Liver (tissue), 9 donors: ENCODE data around the gene MYO1B. TPM values are rescaled to one million over a fixed set of nuclear protein-coding genes. Genes with fewer than 3 reads are reported as not detected.
A peak's percentile ranks its signal among the peaks of the same experiment; 100 is the strongest.

Experiments used
- DNase-seq: peaks from one replicate; pipeline ENCODE4 v3.0.0-alpha.2; 2017; ENCODE audit warnings: low spot score
- H3K27ac ChIP-seq, 2 donors: one replicate each; pipeline ENCODE4 v1.7.0; 2013; ENCODE audit warnings: inconsistent platforms in 2 of 2, low read length in 2 of 2, control low read depth in 1 of 2, low read depth in 1 of 2, mild to moderate bottlenecking in 1 of 2
- H3K27me3 ChIP-seq, 4 donors: one replicate each; pipeline versions ENCODE4 v1.6.1 to v1.7.0; 2013; ENCODE audit warnings: low read length in 3 of 4, inconsistent platforms in 1 of 4, mild to moderate bottlenecking in 1 of 4, moderate library complexity in 1 of 4; ENCODE audit not compliant: control insufficient read depth in 4 of 4, insufficient read depth in 4 of 4
- H3K36me3 ChIP-seq, 4 donors: one replicate each; pipeline versions ENCODE4 v1.6.1 to v1.7.0; 2013; ENCODE audit warnings: low read length in 3 of 4, mild to moderate bottlenecking in 3 of 4, low read depth in 1 of 4, moderate library complexity in 1 of 4; ENCODE audit not compliant: control insufficient read depth in 4 of 4, insufficient read depth in 3 of 4
- H3K4me1 ChIP-seq, 4 donors: one replicate each; pipeline versions ENCODE4 v1.6.1 to v1.7.0; 2013; ENCODE audit warnings: low read length in 3 of 4, mild to moderate bottlenecking in 3 of 4, moderate library complexity in 1 of 4; ENCODE audit not compliant: control insufficient read depth in 4 of 4, insufficient read depth in 4 of 4
- H3K4me3 ChIP-seq, 3 donors: one replicate each; pipeline versions ENCODE4 v1.6.1 to v1.7.0; 2013; ENCODE audit warnings: low read length in 3 of 3, control low read depth in 1 of 3, low read depth in 1 of 3, mild to moderate bottlenecking in 1 of 3
- H3K9ac ChIP-seq, 2 donors: one replicate each; pipeline ENCODE4 v1.7.0; 2013; ENCODE audit warnings: low read length in 2 of 2, mild to moderate bottlenecking in 2 of 2, moderate library complexity in 2 of 2, control low read depth in 1 of 2, low read depth in 1 of 2
- H3K9me3 ChIP-seq, 4 donors: one replicate each; pipeline versions ENCODE4 v1.6.1 to v1.7.0; 2013; ENCODE audit warnings: low read length in 3 of 4; ENCODE audit not compliant: control insufficient read depth in 4 of 4
- ATF3 ChIP-seq: IDR thresholded peaks from 2 replicates; pipeline ENCODE4 v1.6.1; 2016; ENCODE audit warnings: antibody characterized with exemption
- CTCF ChIP-seq: fragments of 150-350 bp; IDR thresholded peaks from 2 replicates; pipeline ENCODE4 v1.5.1; 2017; ENCODE audit warnings: improper control_type of control experiment, low read depth, low read length; ENCODE audit not compliant: missing input control
- EGR1 ChIP-seq, 2 donors: IDR thresholded peaks; 2 replicates each; pipeline ENCODE4 v1.6.1; 2016 to 2018; ENCODE audit warnings: antibody characterized with exemption in 2 of 2, low read depth in 2 of 2
- FOXA1 ChIP-seq: IDR thresholded peaks from 2 replicates; pipeline ENCODE4 v1.6.1; 2016; ENCODE audit warnings: antibody characterized with exemption
- GABPA ChIP-seq, 2 donors: IDR thresholded peaks in 1 of 2; conservative IDR thresholded peaks in 1 of 2; 2 replicates each; pipeline ENCODE4 v1.6.1; 2016; ENCODE audit warnings: antibody characterized with exemption in 2 of 2, mild to moderate bottlenecking in 1 of 2, moderate library complexity in 1 of 2
- HNF4A ChIP-seq, 2 donors: conservative IDR thresholded peaks; 2 replicates each; pipeline ENCODE4 v1.6.1; 2016; ENCODE audit warnings: antibody characterized with exemption in 2 of 2, mild to moderate bottlenecking in 2 of 2
- HNF4G ChIP-seq: IDR thresholded peaks from 2 replicates; pipeline ENCODE4 v1.6.1; 2016; ENCODE audit warnings: antibody characterized with exemption
- JUND ChIP-seq, 2 donors: IDR thresholded peaks; 2 replicates each; pipeline ENCODE4 v1.6.1; 2016; ENCODE audit warnings: antibody characterized with exemption in 2 of 2
- MAX ChIP-seq: IDR thresholded peaks from 2 replicates; pipeline ENCODE4 v1.6.1; 2016; ENCODE audit warnings: antibody characterized with exemption
- RAD21 ChIP-seq, 2 donors: IDR thresholded peaks; 2 replicates each; pipeline ENCODE4 v1.6.1; 2016; ENCODE audit warnings: antibody characterized with exemption in 2 of 2, mild to moderate bottlenecking in 2 of 2
- REST ChIP-seq: IDR thresholded peaks from 2 replicates; pipeline ENCODE4 v1.6.1; 2016; ENCODE audit warnings: antibody characterized with exemption, mild to moderate bottlenecking
- RXRA ChIP-seq, 2 donors: IDR thresholded peaks; 2 replicates each; pipeline ENCODE4 v1.6.1; 2017 to 2018; ENCODE audit warnings: antibody characterized with exemption in 2 of 2, mild to moderate bottlenecking in 1 of 2
- TAF1 ChIP-seq: conservative IDR thresholded peaks from 2 replicates; pipeline ENCODE4 v1.6.1; 2016; ENCODE audit warnings: antibody characterized with exemption, mild to moderate bottlenecking
- YY1 ChIP-seq: IDR thresholded peaks from 2 replicates; pipeline ENCODE4 v1.6.1; 2016; ENCODE audit warnings: antibody characterized with exemption, mild to moderate bottlenecking
- ZBTB33 ChIP-seq: IDR thresholded peaks from 2 replicates; pipeline ENCODE4 v1.6.1; 2016; ENCODE audit warnings: antibody characterized with exemption
- WGBS: extraction: QIAGEN DNeasy Blood & Tissue Kit; methylation state at CpG from one replicate; pipeline ENCODE4 v1.1.7; 2013; 5-methylcytosine and 5-hydroxymethylcytosine counted together
- polyA plus RNA-seq, 2 donors: library from polyadenylated mRNA; stranded (reverse) in 1 of 2; unstranded in 1 of 2; fragments of 200-250 nt in 1 of 2; fragments of >200 nt in 1 of 2; fragmentation: Nextera tagmentation in 1 of 2; extraction: Ambion mirVana in 1 of 2; gene quantifications; one replicate each; pipeline versions ENCODE4 v1.2.1 to v1.2.3, GENCODE V29; 2013 to 2015
- total RNA-seq, 2 donors: library from RNA; depleted of rRNA; stranded (reverse); fragments of >200 nt; gene quantifications; one replicate each; pipeline ENCODE4 v1.2.3, GENCODE V29; 2014
- donor health status: healthy.
- donor health status: healthy.
- donor health status: healthy.
- donor health status: healthy.
- donor health status: healthy.

The MYO1B gene
- total and polyA plus RNA-seq, 4 donors = 66.5 to 434 (median 117) TPM

GRCh38 chr2:191202881-191203397 is 42.3 kb upstream of the MYO1B start:
- no peak for DNase-seq
- no peak overlapping the region for H3K4me3 ChIP-seq
- no peak overlapping the region for H3K9ac ChIP-seq
- no peaks in the 10 kb centered on the region for H3K36me3 ChIP-seq
- TF ChIP-seq RXRA (IDR thresholded peaks at IDR 0.05) (no peak), RAD21 (IDR thresholded peaks at IDR 0.05) (no peak), ATF3 (no peak), MAX (no peak), GABPA (IDR thresholded peaks at IDR 0.05 in 1 of 2, conservative IDR thresholded peaks at IDR 0.05 in 1 of 2) (no peak), FOXA1 (no peak)
- WGBS = 64% methylated on average over 5 of the region's 5 CpGs
- H3K9me3 ChIP-seq = no peaks in the 10 kb centered on the region
- H3K27ac ChIP-seq = no peak overlapping the region
- peaks cover 0 to 4% (median under 1%) of the 10 kb centered on the region in 4 donors for H3K4me1 ChIP-seq
- no peaks in the 10 kb centered on the region for H3K27me3 ChIP-seq

- H3K9me3 ChIP-seq = no peaks in the 10 kb centered on the region
- no peaks in the 10 kb centered on the region for H3K27me3 ChIP-seq
- WGBS = 69% methylated on average over 4 of the region's 4 CpGs
- peak overlapping the region in 2 of 3 donors; percentile 34 to 45 for H3K4me3 ChIP-seq
- no peak for DNase-seq
- H3K9ac ChIP-seq = peak overlapping the region in 1 of 2 donors; percentile 24
- no peak for TF ChIP-seq HNF4G
- no peak for TF ChIP-seq CTCF
- no peak for TF ChIP-seq RAD21 (IDR thresholded peaks at IDR 0.05)
- no peak for TF ChIP-seq HNF4A (conservative IDR thresholded peaks at IDR 0.05)
- no peak for TF ChIP-seq YY1
- TF ChIP-seq JUND (IDR thresholded peaks at IDR 0.05) = no peak
- TF ChIP-seq REST = no peak
- TF ChIP-seq GABPA (IDR thresholded peaks at IDR 0.05 in 1 of 2, conservative IDR thresholded peaks at IDR 0.05 in 1 of 2) = no peak
- TF ChIP-seq ZBTB33 = no peak
- no peak for TF ChIP-seq TAF1
- TF ChIP-seq FOXA1 = no peak
- no peak for TF ChIP-seq MAX
- TF ChIP-seq EGR1 (IDR thresholded peaks at IDR 0.05; ENCODE audit: low read depth in 2 of 2) = no peak
- TF ChIP-seq RXRA (IDR thresholded peaks at IDR 0.05) = no peak
- peaks cover 0 to 4% (median under 1%) of the 10 kb centered on the region in 4 donors for H3K4me1 ChIP-seq
- H3K27ac ChIP-seq = peak overlapping the region in 1 of 2 donors; percentile 49
- H3K36me3 ChIP-seq = no peaks in the 10 kb centered on the region
Observed at GRCh38 chr2:191204433-191204832, 40.8 kb upstream of the MYO1B start.
